Spleen (tissue), 11 donors: ENCODE measurements around the gene UQCC2. TPM values are rescaled to one million over a fixed set of nuclear protein-coding genes. Genes with fewer than 3 reads are reported as not detected.

Experiments used
- DNase-seq: peaks from one replicate; pipeline ENCODE4 v3.0.0-alpha.2; 2020
- H3K27ac ChIP-seq, 8 donors: fragments of 200-600 bp; sonication (generic) in 7 of 8; 1 replicate in 4 of 8; 2 replicates in 4 of 8; pipeline versions ENCODE4 v1.5.0 to v1.8.0; 2016 to 2021; ENCODE audit warnings: inconsistent platforms in 4 of 8, mild to moderate bottlenecking in 4 of 8, moderate library complexity in 1 of 8
- H3K27me3 ChIP-seq, 7 donors: fragments of 200-600 bp; sonication (generic) in 6 of 7; replicated peaks in 1 of 7; 1 replicate in 4 of 7; 2 replicates in 3 of 7; pipeline versions ENCODE4 v1.5.0 to v1.8.0; 2016 to 2021; ENCODE audit warnings: inconsistent platforms in 3 of 7, mild to moderate bottlenecking in 1 of 7
- H3K36me3 ChIP-seq, 6 donors: fragments of 200-600 bp; sonication (generic) in 5 of 6; 1 replicate in 4 of 6; 2 replicates in 2 of 6; pipeline versions ENCODE4 v1.5.0 to v1.8.0; 2016 to 2021; ENCODE audit warnings: inconsistent platforms in 2 of 6
- H3K4me1 ChIP-seq, 6 donors: fragments of 200-600 bp; sonication (generic) in 5 of 6; 1 replicate in 3 of 6; 2 replicates in 3 of 6; pipeline versions ENCODE4 v1.5.0 to v1.8.0; 2016 to 2021; ENCODE audit warnings: inconsistent platforms in 3 of 6
- H3K4me3 ChIP-seq, 8 donors: fragments of 200-600 bp; sonication (generic) in 7 of 8; 1 replicate in 4 of 8; 2 replicates in 4 of 8; pipeline versions ENCODE4 v1.5.0 to v1.8.0; 2016 to 2021; ENCODE audit warnings: inconsistent platforms in 4 of 8, mild to moderate bottlenecking in 4 of 8, moderate library complexity in 2 of 8
- H3K9me3 ChIP-seq, 8 donors: fragments of 200-600 bp; sonication (generic) in 7 of 8; 1 replicate in 4 of 8; 2 replicates in 4 of 8; pipeline versions ENCODE4 v1.5.0 to v1.8.0; 2016 to 2021; ENCODE audit warnings: inconsistent platforms in 4 of 8
- CTCF ChIP-seq, 11 experiments: fragments of 200-600 bp in 7 of 11; fragments of 450-650 bp in 4 of 11; sonication (generic) in 4 of 11; IDR thresholded peaks in 8 of 11; conservative IDR thresholded peaks in 3 of 11; 1 replicate in 7 of 11; 2 replicates in 4 of 11; pipeline versions ENCODE4 v1.4.0 to v1.8.0; 2016 to 2021; ENCODE audit warnings: antibody characterized with exemption in 11 of 11, inconsistent platforms in 4 of 11, mild to moderate bottlenecking in 1 of 11
- POLR2A ChIP-seq, 3 donors: fragments of 450-650 bp; IDR thresholded peaks; one replicate each; pipeline ENCODE4 v1.5.1; 2017; ENCODE audit warnings: antibody characterized with exemption in 3 of 3, mild to moderate bottlenecking in 1 of 3
- POLR2AphosphoS5 ChIP-seq, 3 donors: sonication (generic); formaldehyde crosslinking; IDR thresholded peaks; one replicate each; pipeline ENCODE4 v1.5.1; 2017; ENCODE audit warnings: antibody characterized with exemption in 3 of 3
- WGBS, 5 donors: extraction: QIAGEN DNeasy Blood & Tissue Kit in 3 of 5; methylation state at CpG; one replicate each; pipeline versions ENCODE4 v1.1.5 to v1.1.7; 2013 to 2018; 5-methylcytosine and 5-hydroxymethylcytosine counted together
- intact Hi-C: fragments of 100-400 bp; cut with DNase I; formaldehyde crosslinking; loops from one replicate; pipeline ENCODE4 v1.15.0; 2023; ENCODE audit warnings: low total_unique reads
- polyA plus RNA-seq, 3 donors: library from polyadenylated mRNA; stranded (reverse); fragments of 200-250 nt; gene quantifications; one replicate each; pipeline ENCODE4 v1.2.1, GENCODE V29; 2013
- total RNA-seq, 7 donors: library from RNA; depleted of rRNA in 3 of 7; stranded (reverse); fragments of >200 nt in 3 of 7; fragmentation: NEBNext Ultra II Directional in 4 of 7; extraction: Animal tissue kit (Norgen Biotek cat#: 25700) in 4 of 7; gene quantifications; one replicate each; pipeline versions ENCODE4 v1.1.0 to v1.2.1, GENCODE V29; 2016 to 2021
- donor health status: healthy with polysubstance abuse.
- donor health status: DM: no; HTN: no; CAD: no; lungs with moderate emphysema.
- donor health status: DM: no; HTN: no; CAD: no.
- donor health status: Bipolar disorder and iron deficiency.
- donor health status: healthy.
- donor health status: DM: no; HTN: no; CAD: no.
- donor health status: DM: yes; HTN: yes; CAD: no.

UQCC2 gene
- total and polyA plus RNA-seq, 10 donors, result 8.7 to 77.0 (median 34.1) TPM

- WGBS, 5 donors, result 74 to 89% (median 82%) methylated on average over 5 to 6 of the region's 6 CpGs
- Histone ChIP-seq H3K27me3 (no peaks in the 10 kb centered on the region), H3K36me3 (peaks cover 0 to 100% (median 91%) of the 10 kb centered on the region in 6 donors), H3K9me3 (no peaks in the 10 kb centered on the region), H3K4me3 (no peak overlapping the region), H3K4me1 (peaks cover 0 to 36% (median 12%) of the 10 kb centered on the region in 6 donors), H3K27ac (no peak overlapping the region)
- DNase-seq, result no peak
- TF ChIP-seq POLR2AphosphoS5 (IDR thresholded peaks at IDR 0.05) (peak in 1 of 3 donors; percentile 19), CTCF (IDR thresholded peaks at IDR 0.05 in 8 of 11, conservative IDR thresholded peaks at IDR 0.05 in 3 of 11) (no peak)
- intact Hi-C loops, result no loop called here
These were observed 25.1 kb downstream of the UQCC2 start for GRCh38 chr6:33686225-33686924.

- Histone ChIP-seq H3K4me3 (no peak overlapping the region), H3K27me3 (no peaks in the 10 kb centered on the region), H3K27ac (no peak overlapping the region), H3K4me1 (peaks cover 0 to 29% (median 10%) of the 10 kb centered on the region in 6 donors), H3K9me3 (no peaks in the 10 kb centered on the region), H3K36me3 (peaks cover 0 to 100% (median 92%) of the 10 kb centered on the region in 6 donors)
- intact Hi-C loops, result no loop called here
- WGBS, 5 donors, result 87 to 94% (median 89%) methylated on average over 23 to 38 of the region's 38 CpGs
- DNase-seq, result peak; percentile 69
- TF ChIP-seq POLR2AphosphoS5 (IDR thresholded peaks at IDR 0.05), result peak in 1 of 3 donors; percentile 55
- no peak for TF ChIP-seq POLR2A (IDR thresholded peaks at IDR 0.05)
These were observed 25.9 kb downstream of the UQCC2 start for GRCh38 chr6:33685411-33686224.

GRCh38 chr6:33684983-33685382, 26.5 kb downstream of the UQCC2 start:
- TF ChIP-seq CTCF (IDR thresholded peaks at IDR 0.05 in 8 of 11, conservative IDR thresholded peaks at IDR 0.05 in 3 of 11), result no peak
- no peak for TF ChIP-seq POLR2AphosphoS5 (IDR thresholded peaks at IDR 0.05)
- TF ChIP-seq POLR2A (IDR thresholded peaks at IDR 0.05), result no peak
- Histone ChIP-seq H3K4me3 (no peak overlapping the region), H3K36me3 (peaks cover 0 to 100% (median 96%) of the 10 kb centered on the region in 6 donors), H3K4me1 (peaks cover 0 to 22% (median 10%) of the 10 kb centered on the region in 6 donors), H3K27ac (no peak overlapping the region), H3K9me3 (no peaks in the 10 kb centered on the region), H3K27me3 (no peaks in the 10 kb centered on the region)
- WGBS, 5 donors, result 93 to 100% (median 98%) methylated on average over 7 of the region's 7 CpGs
- intact Hi-C loops, result no loop called here
- DNase-seq, result no peak

GRCh38 chr6:33684428-33684896, 27.0 kb downstream of the UQCC2 start:
- intact Hi-C loops, result no loop called here
- Histone ChIP-seq H3K27me3 (no peaks in the 10 kb centered on the region), H3K4me1 (peaks cover 0 to 22% (median 10%) of the 10 kb centered on the region in 6 donors), H3K9me3 (no peaks in the 10 kb centered on the region), H3K36me3 (peaks cover 0 to 100% (median 96%) of the 10 kb centered on the region in 6 donors), H3K4me3 (no peak overlapping the region), H3K27ac (no peak overlapping the region)
- TF ChIP-seq POLR2AphosphoS5 (IDR thresholded peaks at IDR 0.05) (no peak), CTCF (IDR thresholded peaks at IDR 0.05 in 8 of 11, conservative IDR thresholded peaks at IDR 0.05 in 3 of 11) (no peak), POLR2A (IDR thresholded peaks at IDR 0.05) (no peak)
- WGBS, 5 donors, result 92 to 97% (median 96%) methylated on average over 11 to 16 of the region's 16 CpGs
- no peak for DNase-seq
